ENCODE data around the gene MAFG. TPM values are rescaled to one million over a fixed set of nuclear protein-coding genes. Genes with fewer than 3 reads are reported as not detected.
A peak's percentile ranks its signal among the peaks of the same experiment; 100 is the strongest.

Gene MAFG
- total and polyA plus RNA-seq, 3 experiments from 2014 or later, result 2.5 to 34.7 (median 28.4) TPM

DNA sequence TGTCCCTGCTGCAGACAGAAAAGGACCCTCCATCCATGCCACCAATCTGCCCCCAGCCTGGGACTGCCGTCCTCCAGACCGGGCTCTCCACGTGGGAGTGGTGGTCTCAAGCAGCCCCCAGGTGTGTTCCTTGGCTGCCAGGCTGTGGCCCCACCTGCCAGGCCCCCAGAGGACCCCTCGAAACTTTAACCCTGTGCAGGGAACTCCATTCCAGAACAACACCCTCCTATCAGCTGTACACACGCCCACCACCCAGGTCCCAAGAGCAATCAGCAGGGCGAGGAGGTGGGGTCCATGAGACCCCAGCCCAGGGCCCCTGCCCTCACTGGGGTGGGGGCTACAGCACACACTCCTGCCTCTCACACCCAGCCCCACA is 8.2 kb upstream of the MAFG start:
- H3K4me1 Mint-ChIP-seq, result peaks cover 0 to 8% (median 7%) of the 10 kb centered on the region in 3 donors
- Histone ChIP-seq H3K27ac (ENCODE audit: low read depth, low read length) (peak overlapping the region; percentile 9), H3K27me3 (ENCODE audit: insufficient read depth, low read length, poor library complexity, severe bottlenecking) (no peaks in the 10 kb centered on the region), H3K4me1 (ENCODE audit: insufficient read depth, low read length) (peaks cover 5% of the 10 kb centered on the region), H3K9me3 (ENCODE audit: low read length) (no peaks in the 10 kb centered on the region), H3K36me3 (ENCODE audit: insufficient read depth, low read length) (no peaks in the 10 kb centered on the region), H3K4me3 (ENCODE audit: low read length) (no peak overlapping the region)
- no peaks in the 10 kb centered on the region for H3K9me3 Mint-ChIP-seq
- POLR2A ChIA-PET, result no interaction called here
- no peaks in the 10 kb centered on the region for H3K36me3 Mint-ChIP-seq
- DNase-seq, result no peak
- peak overlapping the region; percentile 20 to 62 (median 33) for H3K4me3 Mint-ChIP-seq
- H3K27ac Mint-ChIP-seq, result peak overlapping the region in 1 of 8 donors; percentile 17
- CTCF ChIA-PET, result no interaction called here
- peaks cover 10 to 11% of the 10 kb centered on the region in 2 donors for H3K27me3 Mint-ChIP-seq

GRCh38 chr17:81934850-81935708 is 7.5 kb upstream of the MAFG start:
- no peaks in the 10 kb centered on the region for H3K27me3 ChIP-seq (ENCODE audit: insufficient read depth, low read length, poor library complexity, severe bottlenecking)
- no peaks in the 10 kb centered on the region for H3K9me3 ChIP-seq (ENCODE audit: low read length)
- peaks cover 5 to 11% of the 10 kb centered on the region in 2 donors for H3K27me3 Mint-ChIP-seq
- no peak overlapping the region for H3K27ac Mint-ChIP-seq
- H3K27ac ChIP-seq (ENCODE audit: low read depth, low read length), result no peak overlapping the region
- H3K4me3 ChIP-seq (ENCODE audit: low read length), result no peak overlapping the region
- ChIA-PET CTCF (interaction anchor here (1.4 kb wide), 1 partner anchor 86 kb away, joined by 3 read pairs; no protein-coding TSS in a partner anchor), POLR2A (no interaction called here)
- H3K36me3 ChIP-seq (ENCODE audit: insufficient read depth, low read length), result no peaks in the 10 kb centered on the region
- no peaks in the 10 kb centered on the region for H3K36me3 Mint-ChIP-seq
- peak overlapping the region in 1 of 7 donors; percentile 62 for H3K4me3 Mint-ChIP-seq
- no peak for DNase-seq
- peaks cover 5% of the 10 kb centered on the region for H3K4me1 ChIP-seq (ENCODE audit: insufficient read depth, low read length)
- H3K9me3 Mint-ChIP-seq, result no peaks in the 10 kb centered on the region
- peaks cover 0 to 8% (median 7%) of the 10 kb centered on the region in 3 donors for H3K4me1 Mint-ChIP-seq

DNA sequence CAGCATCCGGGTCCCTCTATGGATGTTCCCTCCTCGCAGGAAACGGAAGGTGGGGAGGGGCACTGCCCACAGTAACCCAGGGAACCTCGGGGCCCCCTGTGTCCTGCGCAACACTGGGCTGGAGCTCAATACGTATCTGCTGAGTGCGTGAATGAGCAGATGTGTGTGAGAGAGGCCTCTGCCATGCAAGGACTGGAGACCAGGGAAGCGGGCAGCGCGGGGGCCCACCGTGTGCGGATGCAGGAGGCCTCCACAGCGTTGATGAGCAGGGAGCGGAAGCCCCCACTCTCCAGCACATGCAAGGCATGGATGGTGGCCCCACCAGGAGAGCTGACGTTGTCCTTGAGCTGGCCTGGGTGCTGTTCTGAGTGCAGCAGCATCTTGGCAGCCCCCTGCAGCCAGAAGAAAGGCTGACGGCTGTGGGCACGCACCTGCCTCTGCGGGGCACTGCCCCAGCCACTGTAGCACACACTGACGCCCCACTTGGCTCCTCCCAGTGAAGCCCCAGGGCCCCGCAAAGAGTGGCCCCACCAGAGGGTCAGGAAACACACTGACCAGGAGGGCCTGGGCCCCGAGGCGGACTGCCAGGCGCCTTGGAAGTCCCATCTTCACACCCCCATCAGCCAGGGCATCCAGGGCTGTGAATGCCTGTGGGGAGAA is 6.7 kb upstream of the MAFG start:
- no peak overlapping the region for H3K27ac Mint-ChIP-seq
- CTCF ChIA-PET, result interaction anchor here (1.4 to 1.5 kb wide), 2 partner anchors 25 to 87 kb away, joined by 3 to 4 read pairs; no protein-coding TSS in a partner anchor
- no peaks in the 10 kb centered on the region for H3K36me3 Mint-ChIP-seq
- no peak overlapping the region for H3K4me3 ChIP-seq (ENCODE audit: low read length)
- H3K4me1 ChIP-seq (ENCODE audit: insufficient read depth, low read length), result peaks cover 5% of the 10 kb centered on the region
- peaks cover 5 to 15% of the 10 kb centered on the region in 2 donors for H3K27me3 Mint-ChIP-seq
- no peaks in the 10 kb centered on the region for H3K9me3 Mint-ChIP-seq
- H3K27me3 ChIP-seq (ENCODE audit: insufficient read depth, low read length, poor library complexity, severe bottlenecking), result no peaks in the 10 kb centered on the region
- no peaks in the 10 kb centered on the region for H3K36me3 ChIP-seq (ENCODE audit: insufficient read depth, low read length)
- H3K4me3 Mint-ChIP-seq, result peak overlapping the region in 1 of 7 donors; percentile 12
- no peak for DNase-seq
- POLR2A ChIA-PET, result no interaction called here
- H3K4me1 Mint-ChIP-seq, result peaks cover 0 to 8% (median 7%) of the 10 kb centered on the region in 3 donors
- H3K9me3 ChIP-seq (ENCODE audit: low read length), result no peaks in the 10 kb centered on the region
- no peak overlapping the region for H3K27ac ChIP-seq (ENCODE audit: low read depth, low read length)

DNA sequence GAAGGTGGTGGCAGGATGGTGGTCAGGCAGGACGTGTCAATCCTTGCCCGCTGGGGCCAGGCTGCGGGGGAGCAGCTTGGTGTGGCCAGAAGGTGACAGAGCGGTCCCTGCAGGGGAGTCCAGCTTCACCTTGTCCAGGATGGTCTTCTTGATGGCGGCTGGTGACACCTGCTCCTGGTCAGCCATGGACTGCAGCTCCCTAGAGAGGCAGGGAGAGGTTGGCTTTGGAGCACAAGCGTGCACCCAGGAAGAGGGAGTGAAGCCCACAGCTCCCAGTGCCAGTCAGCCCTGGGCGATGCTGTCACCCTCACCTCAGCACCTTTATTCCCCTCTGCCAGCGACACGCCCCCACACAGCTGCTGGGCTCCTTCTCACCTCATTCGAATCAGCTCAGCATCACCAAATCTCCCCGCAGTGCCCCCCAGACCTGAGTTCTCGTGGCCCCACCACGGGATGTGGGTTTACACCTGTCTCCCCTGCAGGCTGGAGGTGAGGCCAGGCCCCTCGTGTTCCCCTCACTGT is 5.7 kb upstream of the MAFG start:
- Mint-ChIP-seq H3K4me1 (peaks cover 0 to 12% (median 7%) of the 10 kb centered on the region in 3 donors), H3K27ac (no peak overlapping the region), H3K9me3 (no peaks in the 10 kb centered on the region), H3K27me3 (peaks cover 5 to 18% of the 10 kb centered on the region in 2 donors), H3K36me3 (no peaks in the 10 kb centered on the region), H3K4me3 (no peak overlapping the region)
- ChIA-PET POLR2A (no interaction called here), CTCF (interaction anchor here (1.4 to 1.5 kb wide), 2 partner anchors 26 to 88 kb away, joined by 3 to 4 read pairs; no protein-coding TSS in a partner anchor)
- Histone ChIP-seq H3K27ac (ENCODE audit: low read depth, low read length) (no peak overlapping the region), H3K9me3 (ENCODE audit: low read length) (no peaks in the 10 kb centered on the region), H3K27me3 (ENCODE audit: insufficient read depth, low read length, poor library complexity, severe bottlenecking) (peaks cover 7% of the 10 kb centered on the region), H3K36me3 (ENCODE audit: insufficient read depth, low read length) (no peaks in the 10 kb centered on the region), H3K4me3 (ENCODE audit: low read length) (no peak overlapping the region), H3K4me1 (ENCODE audit: insufficient read depth, low read length) (peaks cover 12% of the 10 kb centered on the region)
- peak in 1 of 5 donors; percentile 26 for DNase-seq

GRCh38 chr17:81932333-81932983 is 4.9 kb upstream of the MAFG start:
- peaks cover 0 to 7% (median 5%) of the 10 kb centered on the region in 3 donors for H3K4me1 Mint-ChIP-seq
- no peak for DNase-seq
- H3K27me3 ChIP-seq (ENCODE audit: insufficient read depth, low read length, poor library complexity, severe bottlenecking), result peaks cover 7% of the 10 kb centered on the region
- H3K9me3 Mint-ChIP-seq, result no peaks in the 10 kb centered on the region
- no peak overlapping the region for H3K4me3 ChIP-seq (ENCODE audit: low read length)
- H3K27me3 Mint-ChIP-seq, result peaks cover 5 to 14% of the 10 kb centered on the region in 2 donors
- H3K4me1 ChIP-seq (ENCODE audit: insufficient read depth, low read length), result peaks cover 15% of the 10 kb centered on the region
- H3K4me3 Mint-ChIP-seq, result no peak overlapping the region
- POLR2A ChIA-PET, result no interaction called here
- no peaks in the 10 kb centered on the region for H3K36me3 ChIP-seq (ENCODE audit: insufficient read depth, low read length)
- CTCF ChIA-PET, result no interaction called here
- no peaks in the 10 kb centered on the region for H3K36me3 Mint-ChIP-seq
- H3K27ac ChIP-seq (ENCODE audit: low read depth, low read length), result no peak overlapping the region
- peak overlapping the region in 1 of 8 donors; percentile 48 for H3K27ac Mint-ChIP-seq
- H3K9me3 ChIP-seq (ENCODE audit: low read length), result no peaks in the 10 kb centered on the region

- peaks cover 5 to 14% of the 10 kb centered on the region in 2 donors for H3K27me3 Mint-ChIP-seq
- CTCF ChIA-PET, result interaction anchor here (1.4 kb wide), 1 partner anchor 28 kb away, joined by 3 read pairs; no protein-coding TSS in a partner anchor
- no peaks in the 10 kb centered on the region for H3K9me3 Mint-ChIP-seq
- DNase-seq, result no peak
- Histone ChIP-seq H3K27ac (ENCODE audit: low read depth, low read length) (no peak overlapping the region), H3K27me3 (ENCODE audit: insufficient read depth, low read length, poor library complexity, severe bottlenecking) (peaks cover 7% of the 10 kb centered on the region), H3K4me3 (ENCODE audit: low read length) (no peak overlapping the region), H3K9me3 (ENCODE audit: low read length) (no peaks in the 10 kb centered on the region), H3K36me3 (ENCODE audit: insufficient read depth, low read length) (no peaks in the 10 kb centered on the region), H3K4me1 (ENCODE audit: insufficient read depth, low read length) (peaks cover 14% of the 10 kb centered on the region)
- peaks cover 0 to 6% (median 4%) of the 10 kb centered on the region in 3 donors for H3K4me1 Mint-ChIP-seq
- no peaks in the 10 kb centered on the region for H3K36me3 Mint-ChIP-seq
- POLR2A ChIA-PET, result no interaction called here
- peak overlapping the region in 1 of 8 donors; percentile 48 for H3K27ac Mint-ChIP-seq
- H3K4me3 Mint-ChIP-seq, result peak overlapping the region in 1 of 7 donors; percentile 50
Measured at GRCh38 chr17:81931557-81932332, 4.2 kb upstream of the MAFG start.

- Histone ChIP-seq H3K27ac (ENCODE audit: low read depth, low read length) (no peak overlapping the region), H3K9me3 (ENCODE audit: low read length) (no peaks in the 10 kb centered on the region), H3K27me3 (ENCODE audit: insufficient read depth, low read length, poor library complexity, severe bottlenecking) (peaks cover 7% of the 10 kb centered on the region), H3K4me3 (ENCODE audit: low read length) (no peak overlapping the region), H3K36me3 (ENCODE audit: insufficient read depth, low read length) (no peaks in the 10 kb centered on the region), H3K4me1 (ENCODE audit: insufficient read depth, low read length) (peaks cover 16% of the 10 kb centered on the region)
- Mint-ChIP-seq H3K4me1 (peaks cover 5 to 9% (median 9%) of the 10 kb centered on the region in 3 donors), H3K27ac (peak overlapping the region in 2 of 8 donors; percentile 40 to 46), H3K4me3 (peak overlapping the region in 1 of 7 donors; percentile 29), H3K36me3 (no peaks in the 10 kb centered on the region), H3K27me3 (peaks cover 5 to 14% of the 10 kb centered on the region in 2 donors), H3K9me3 (no peaks in the 10 kb centered on the region)
- no peak for DNase-seq
- CTCF ChIA-PET, result interaction anchor here (1.4 kb wide), 1 partner anchor 28 kb away, joined by 3 read pairs; no protein-coding TSS in a partner anchor
- POLR2A ChIA-PET, result no interaction called here
Measured at GRCh38 chr17:81931189-81931556, 3.6 kb upstream of the MAFG start.
